Neural progenitor cell (in vitro differentiated cells): ENCODE results near the gene CHD6. TPM values are rescaled to one million over a fixed set of nuclear protein-coding genes. Genes with fewer than 3 reads are reported as not detected.

Experiments used
- DNase-seq: peaks from one replicate; pipeline ENCODE4 v3.0.0-alpha.2; 2016; ENCODE audit warnings: low spot score
- H2AFZ ChIP-seq: fragments of 200-600 bp; sonication (generic); replicated peaks from 2 replicates; pipeline ENCODE4 v1.6.1; 2016; ENCODE audit warnings: antibody characterized with exemption
- H3F3A ChIP-seq: fragments of 200-600 bp; sonication (generic); 2 replicates; pipeline ENCODE4 v1.6.1; 2016; ENCODE audit warnings: antibody characterized with exemption, low read depth
- H3K27ac ChIP-seq: fragments of 200-600 bp; sonication (generic); 2 replicates; pipeline ENCODE4 v1.5.1; 2016; ENCODE audit warnings: mild to moderate bottlenecking
- H3K27me3 ChIP-seq: fragments of 200-600 bp; sonication (generic); 2 replicates; pipeline ENCODE4 v1.6.1; 2016; ENCODE audit warnings: mild to moderate bottlenecking, moderate library complexity
- H3K36me3 ChIP-seq: fragments of 200-600 bp; sonication (generic); 2 replicates; pipeline ENCODE4 v1.5.1; 2016
- H3K4me1 ChIP-seq: fragments of 200-600 bp; sonication (generic); 2 replicates; pipeline ENCODE4 v1.6.1; 2016; ENCODE audit warnings: mixed run types
- H3K4me2 ChIP-seq: fragments of 200-600 bp; sonication (generic); 2 replicates; pipeline ENCODE4 v1.6.1; 2016
- H3K4me3 ChIP-seq: fragments of 200-600 bp; sonication (generic); 2 replicates; pipeline ENCODE4 v1.5.1; 2016
- H3K79me2 ChIP-seq: fragments of 200-600 bp; sonication (generic); 2 replicates; pipeline ENCODE4 v1.6.1; 2016; ENCODE audit warnings: low read depth
- H3K9ac ChIP-seq: fragments of 200-600 bp; sonication (generic); 2 replicates; pipeline ENCODE4 v1.6.1; 2016
- H3K9me3 ChIP-seq: fragments of 200-600 bp; sonication (generic); 2 replicates; pipeline ENCODE4 v1.5.1; 2016; ENCODE audit warnings: low read depth
- H4K20me1 ChIP-seq: fragments of 200-600 bp; sonication (generic); 2 replicates; pipeline ENCODE4 v1.6.1; 2016; ENCODE audit warnings: low read depth
- H3K27ac Mint-ChIP-seq: 3 replicates; pipeline ENCODE4 v1.8.0; 2021; ENCODE audit warnings: mixed read lengths
- H3K27me3 Mint-ChIP-seq: 2 replicates; pipeline ENCODE4 v1.8.0; 2022; ENCODE audit warnings: low read depth, mild to moderate bottlenecking, inconsistent platforms, moderate library complexity, mixed read lengths; ENCODE audit not compliant: insufficient read depth
- H3K36me3 Mint-ChIP-seq: 3 replicates; pipeline ENCODE4 v1.8.0; 2021; ENCODE audit warnings: mixed read lengths
- H3K4me1 Mint-ChIP-seq: 3 replicates; pipeline ENCODE4 v1.8.0; 2021; ENCODE audit warnings: mixed read lengths
- H3K4me3 Mint-ChIP-seq: 3 replicates; pipeline ENCODE4 v1.8.0; 2021; ENCODE audit warnings: mild to moderate bottlenecking, moderate library complexity, mixed read lengths
- H3K9me3 Mint-ChIP-seq: 3 replicates; pipeline ENCODE4 v1.8.0; 2020; ENCODE audit warnings: mixed read lengths
- EZH2 ChIP-seq: fragments of 200-600 bp; sonication (generic); IDR thresholded peaks from 2 replicates; pipeline ENCODE4 v1.6.1; 2017; ENCODE audit warnings: antibody characterized with exemption, mild to moderate bottlenecking, moderate library complexity
- EZH2phosphoT487 ChIP-seq: fragments of 200-600 bp; sonication (generic); IDR thresholded peaks from 2 replicates; pipeline ENCODE4 v1.6.1; 2017; ENCODE audit warnings: antibody characterized with exemption
- total RNA-seq: library from RNA; depleted of rRNA; stranded (reverse); fragments of >200 nt; gene quantifications from 2 replicates; pipeline ENCODE4 v1.2.3, GENCODE V29; 2015; ENCODE audit warnings: low replicate concordance
- TF ChIP-seq, protein P1 (sequence below): fragments of 200-600 bp; sonication (generic); IDR thresholded peaks from 2 replicates; pipeline ENCODE4 v1.5.1; 2017; ENCODE audit warnings: antibody characterized with exemption, mild to moderate bottlenecking

Gene CHD6
- total RNA-seq, 1 donor from 2014 or later = 76.1 TPM

DNA sequence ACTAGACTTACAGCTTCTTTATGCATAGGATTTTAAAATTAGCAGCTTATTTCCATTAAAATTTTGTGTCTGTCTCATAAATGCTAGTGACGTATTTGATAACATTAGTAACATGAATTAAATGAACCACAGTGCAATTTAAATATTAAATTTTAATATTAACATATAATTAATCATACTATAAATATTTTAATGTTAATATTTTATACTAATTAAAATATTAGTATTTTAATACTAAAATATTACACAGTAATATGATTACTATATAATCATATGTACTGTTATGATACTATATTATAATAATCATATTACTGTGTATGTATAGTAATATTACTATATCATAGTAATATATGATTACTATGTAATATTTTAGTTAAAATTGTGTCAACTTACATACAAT, 73.7 kb downstream of the CHD6 start:
- peaks cover 4% of the 10 kb centered on the region for H3K36me3 ChIP-seq
- no peaks in the 10 kb centered on the region for H3K9me3 ChIP-seq
- Mint-ChIP-seq H3K36me3 (peaks cover 25% of the 10 kb centered on the region), H3K27ac (no peak overlapping the region), H3K4me1 (no peaks in the 10 kb centered on the region), H3K27me3 (no peaks in the 10 kb centered on the region), H3K9me3 (peaks cover 11% of the 10 kb centered on the region), H3K4me3 (no peak overlapping the region)
- no peak for DNase-seq
- H3K79me2 ChIP-seq = peaks cover 94% of the 10 kb centered on the region
- no peaks in the 10 kb centered on the region for H3K27me3 ChIP-seq
- no peak overlapping the region for H3K4me2 ChIP-seq
- TF ChIP-seq EZH2phosphoT487 = no peak
- TF ChIP-seq EZH2 = no peak
- TF ChIP-seq, protein P1, sequence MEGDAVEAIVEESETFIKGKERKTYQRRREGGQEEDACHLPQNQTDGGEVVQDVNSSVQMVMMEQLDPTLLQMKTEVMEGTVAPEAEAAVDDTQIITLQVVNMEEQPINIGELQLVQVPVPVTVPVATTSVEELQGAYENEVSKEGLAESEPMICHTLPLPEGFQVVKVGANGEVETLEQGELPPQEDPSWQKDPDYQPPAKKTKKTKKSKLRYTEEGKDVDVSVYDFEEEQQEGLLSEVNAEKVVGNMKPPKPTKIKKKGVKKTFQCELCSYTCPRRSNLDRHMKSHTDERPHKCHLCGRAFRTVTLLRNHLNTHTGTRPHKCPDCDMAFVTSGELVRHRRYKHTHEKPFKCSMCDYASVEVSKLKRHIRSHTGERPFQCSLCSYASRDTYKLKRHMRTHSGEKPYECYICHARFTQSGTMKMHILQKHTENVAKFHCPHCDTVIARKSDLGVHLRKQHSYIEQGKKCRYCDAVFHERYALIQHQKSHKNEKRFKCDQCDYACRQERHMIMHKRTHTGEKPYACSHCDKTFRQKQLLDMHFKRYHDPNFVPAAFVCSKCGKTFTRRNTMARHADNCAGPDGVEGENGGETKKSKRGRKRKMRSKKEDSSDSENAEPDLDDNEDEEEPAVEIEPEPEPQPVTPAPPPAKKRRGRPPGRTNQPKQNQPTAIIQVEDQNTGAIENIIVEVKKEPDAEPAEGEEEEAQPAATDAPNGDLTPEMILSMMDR = no peak
- peaks cover 17% of the 10 kb centered on the region for H3K4me1 ChIP-seq
- H2AFZ ChIP-seq = no peak overlapping the region
- H3F3A ChIP-seq = no peaks in the 10 kb centered on the region
- H3K27ac ChIP-seq = no peak overlapping the region
- no peak overlapping the region for H3K9ac ChIP-seq
- H4K20me1 ChIP-seq = peaks cover 52% of the 10 kb centered on the region
- no peak overlapping the region for H3K4me3 ChIP-seq

DNA sequence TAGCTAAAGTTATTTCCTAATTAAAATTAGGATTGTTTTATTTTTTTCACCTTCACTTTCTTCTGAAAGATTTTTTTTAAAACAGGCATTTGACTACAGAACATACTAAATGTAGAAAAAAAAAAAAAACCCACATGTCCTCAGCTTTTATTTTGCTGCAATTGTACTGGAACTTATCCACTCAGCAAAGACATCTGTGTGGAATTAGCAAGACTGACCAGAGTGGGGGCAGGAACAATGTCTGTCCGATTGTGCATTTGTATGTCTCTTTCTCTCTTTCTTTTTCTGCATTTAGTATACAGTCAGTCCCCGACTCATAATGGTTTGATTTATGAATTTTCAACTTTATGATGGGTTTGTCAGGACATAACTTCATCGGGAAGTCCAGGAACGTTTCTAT, 77.3 kb downstream of the CHD6 start:
- TF ChIP-seq EZH2phosphoT487 (no peak), EZH2 (no peak)
- TF ChIP-seq, protein P1 = no peak
- Mint-ChIP-seq H3K27ac (no peak overlapping the region), H3K4me1 (no peaks in the 10 kb centered on the region), H3K9me3 (peaks cover 15% of the 10 kb centered on the region), H3K27me3 (no peaks in the 10 kb centered on the region), H3K36me3 (peaks cover 27% of the 10 kb centered on the region), H3K4me3 (no peak overlapping the region)
- no peak overlapping the region for H3K4me2 ChIP-seq
- no peak for DNase-seq
- H3K27ac ChIP-seq = no peak overlapping the region
- peaks cover 44% of the 10 kb centered on the region for H4K20me1 ChIP-seq
- H3K79me2 ChIP-seq = peaks cover 100% of the 10 kb centered on the region
- peaks cover 11% of the 10 kb centered on the region for H3K4me1 ChIP-seq
- H3K9me3 ChIP-seq = peaks cover 8% of the 10 kb centered on the region
- H3K9ac ChIP-seq = no peak overlapping the region
- H2AFZ ChIP-seq = no peak overlapping the region
- H3F3A ChIP-seq = no peaks in the 10 kb centered on the region
- no peak overlapping the region for H3K4me3 ChIP-seq
- no peaks in the 10 kb centered on the region for H3K27me3 ChIP-seq
- H3K36me3 ChIP-seq = peaks cover 12% of the 10 kb centered on the region

DNA sequence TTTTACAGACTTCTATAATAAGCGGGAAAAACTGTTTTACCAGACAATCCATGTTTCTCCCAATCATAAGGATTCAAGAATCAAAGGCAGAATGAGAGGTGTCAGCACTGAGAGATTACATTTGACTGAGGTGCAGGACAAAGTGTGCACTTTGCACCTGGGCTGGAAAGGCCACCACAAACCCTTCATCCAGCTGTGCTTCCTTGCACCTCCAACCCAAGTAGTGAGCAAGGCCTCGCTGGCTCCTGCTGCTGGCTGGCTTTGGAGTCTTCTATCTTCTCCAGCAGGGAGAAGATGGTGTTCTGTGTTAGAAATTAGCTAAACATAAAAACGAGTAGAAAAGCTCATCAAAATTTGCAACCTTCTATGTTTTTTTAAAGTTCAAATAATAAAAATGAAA, 77.7 kb downstream of the CHD6 start:
- H2AFZ ChIP-seq = no peak overlapping the region

More for the DNA sequence above, 77.7 kb downstream of the CHD6 start:
- peaks cover 15% of the 10 kb centered on the region for H3K9me3 Mint-ChIP-seq
- no peak overlapping the region for H3K4me3 ChIP-seq
- no peaks in the 10 kb centered on the region for H3K27me3 ChIP-seq
- peaks cover 27% of the 10 kb centered on the region for H3K36me3 Mint-ChIP-seq
- H3K4me3 Mint-ChIP-seq = no peak overlapping the region
- H3K27ac Mint-ChIP-seq = no peak overlapping the region
- peaks cover 8% of the 10 kb centered on the region for H3K9me3 ChIP-seq
- no peak overlapping the region for H3K4me2 ChIP-seq
- no peaks in the 10 kb centered on the region for H3F3A ChIP-seq
- no peak for TF ChIP-seq EZH2phosphoT487
- TF ChIP-seq, protein P1 = no peak
- peaks cover 41% of the 10 kb centered on the region for H4K20me1 ChIP-seq
- DNase-seq = no peak
- peaks cover 12% of the 10 kb centered on the region for H3K36me3 ChIP-seq
- H3K27ac ChIP-seq = no peak overlapping the region
- H3K4me1 Mint-ChIP-seq = no peaks in the 10 kb centered on the region
- peaks cover 100% of the 10 kb centered on the region for H3K79me2 ChIP-seq
- no peak overlapping the region for H3K9ac ChIP-seq
- peaks cover 7% of the 10 kb centered on the region for H3K4me1 ChIP-seq
- no peaks in the 10 kb centered on the region for H3K27me3 Mint-ChIP-seq
